ENCODE results near the gene AMFR. TPM values are rescaled to one million over a fixed set of nuclear protein-coding genes. Genes with fewer than 3 reads are reported as not detected.

The AMFR gene
- polyA plus RNA-seq, 1 donor (not counting 4 experiments of a cell fraction or from before 2014, with no cell fraction given), result 36.9 TPM

DNA sequence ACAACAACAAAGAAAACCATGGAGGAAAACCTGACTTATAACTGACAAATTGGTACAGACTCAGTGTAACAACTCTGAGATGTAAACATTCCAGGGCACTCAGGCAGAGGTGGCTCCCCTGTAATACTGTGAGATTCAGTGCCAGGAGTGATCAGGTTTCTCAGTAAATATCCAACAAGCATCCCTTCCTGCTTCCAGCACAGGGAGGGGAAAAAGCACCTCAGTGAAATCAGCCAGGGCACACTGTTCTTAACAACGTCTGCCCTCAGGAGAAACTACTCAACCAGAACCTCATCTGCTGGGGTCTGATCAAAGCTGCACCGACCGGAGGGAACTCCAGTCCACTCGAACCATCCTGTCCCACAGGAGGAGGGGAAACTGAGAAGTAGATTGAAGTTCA lies 52.3 kb downstream of the AMFR start:
- dilution Hi-C loops (cut with MboI; ENCODE audit: extremely low pct_ligation_motif_present, low sequenced_read_pairs), result no loop called here
- DNase-seq (ENCODE audit: low read depth, low spot score) (no peak), FAIRE-seq (no peak)
- Histone ChIP-seq H3K36me3 (ENCODE audit: control insufficient read depth in 2 of 2, extremely low read depth in 1 of 2, insufficient read depth in 2 of 2, low read length in 2 of 2) (peaks cover under 1% of the 10 kb centered on the region in 2 experiments), H3K4me3 (ENCODE audit: control insufficient read depth in 2 of 3, extremely low read depth in 1 of 3, insufficient read depth in 2 of 3, low read depth in 1 of 3, low read length in 3 of 3) (no peak overlapping the region), H3K9me3 (ENCODE audit: control insufficient read depth, low read depth, low read length) (no peaks in the 10 kb centered on the region), H3K79me2 (ENCODE audit: control insufficient read depth, insufficient read depth, low read length) (no peaks in the 10 kb centered on the region), H3K9ac (ENCODE audit: control insufficient read depth, extremely low read depth, insufficient read depth, low read length) (no peak overlapping the region), H4K20me1 (ENCODE audit: control insufficient read depth, extremely low read depth, insufficient read depth, low read length) (no peaks in the 10 kb centered on the region), H3K27me3 (ENCODE audit: control insufficient read depth, extremely low read depth, insufficient read depth, low read length) (no peaks in the 10 kb centered on the region), H3K9me1 (ENCODE audit: control insufficient read depth, extremely low read depth, insufficient read depth, low read length) (peaks cover 4% of the 10 kb centered on the region), H3K4me1 (ENCODE audit: control insufficient read depth, extremely low read depth, insufficient read depth, low read length) (peaks cover 17% of the 10 kb centered on the region), H3K4me2 (ENCODE audit: control insufficient read depth, extremely low read depth, insufficient read depth, low read depth, low read length) (no peak overlapping the region), H3K27ac (ENCODE audit: control insufficient read depth, insufficient read depth, low read length) (no peak overlapping the region), H2AFZ (ENCODE audit: control insufficient read depth, low read length) (no peak overlapping the region)
- TF ChIP-seq, protein P1, sequence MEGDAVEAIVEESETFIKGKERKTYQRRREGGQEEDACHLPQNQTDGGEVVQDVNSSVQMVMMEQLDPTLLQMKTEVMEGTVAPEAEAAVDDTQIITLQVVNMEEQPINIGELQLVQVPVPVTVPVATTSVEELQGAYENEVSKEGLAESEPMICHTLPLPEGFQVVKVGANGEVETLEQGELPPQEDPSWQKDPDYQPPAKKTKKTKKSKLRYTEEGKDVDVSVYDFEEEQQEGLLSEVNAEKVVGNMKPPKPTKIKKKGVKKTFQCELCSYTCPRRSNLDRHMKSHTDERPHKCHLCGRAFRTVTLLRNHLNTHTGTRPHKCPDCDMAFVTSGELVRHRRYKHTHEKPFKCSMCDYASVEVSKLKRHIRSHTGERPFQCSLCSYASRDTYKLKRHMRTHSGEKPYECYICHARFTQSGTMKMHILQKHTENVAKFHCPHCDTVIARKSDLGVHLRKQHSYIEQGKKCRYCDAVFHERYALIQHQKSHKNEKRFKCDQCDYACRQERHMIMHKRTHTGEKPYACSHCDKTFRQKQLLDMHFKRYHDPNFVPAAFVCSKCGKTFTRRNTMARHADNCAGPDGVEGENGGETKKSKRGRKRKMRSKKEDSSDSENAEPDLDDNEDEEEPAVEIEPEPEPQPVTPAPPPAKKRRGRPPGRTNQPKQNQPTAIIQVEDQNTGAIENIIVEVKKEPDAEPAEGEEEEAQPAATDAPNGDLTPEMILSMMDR (optimal IDR thresholded peaks at IDR 0.05 in 1 of 3, IDR thresholded peaks at IDR 0.05 in 1 of 3, conservative IDR thresholded peaks at IDR 0.05 in 1 of 3; ENCODE audit: extremely low read depth in 1 of 3, insufficient read depth in 2 of 3, low read length in 3 of 3), result no peak
- no peak for TF ChIP-seq EZH2 (IDR thresholded peaks at IDR 0.05; ENCODE audit: low read length)

DNA sequence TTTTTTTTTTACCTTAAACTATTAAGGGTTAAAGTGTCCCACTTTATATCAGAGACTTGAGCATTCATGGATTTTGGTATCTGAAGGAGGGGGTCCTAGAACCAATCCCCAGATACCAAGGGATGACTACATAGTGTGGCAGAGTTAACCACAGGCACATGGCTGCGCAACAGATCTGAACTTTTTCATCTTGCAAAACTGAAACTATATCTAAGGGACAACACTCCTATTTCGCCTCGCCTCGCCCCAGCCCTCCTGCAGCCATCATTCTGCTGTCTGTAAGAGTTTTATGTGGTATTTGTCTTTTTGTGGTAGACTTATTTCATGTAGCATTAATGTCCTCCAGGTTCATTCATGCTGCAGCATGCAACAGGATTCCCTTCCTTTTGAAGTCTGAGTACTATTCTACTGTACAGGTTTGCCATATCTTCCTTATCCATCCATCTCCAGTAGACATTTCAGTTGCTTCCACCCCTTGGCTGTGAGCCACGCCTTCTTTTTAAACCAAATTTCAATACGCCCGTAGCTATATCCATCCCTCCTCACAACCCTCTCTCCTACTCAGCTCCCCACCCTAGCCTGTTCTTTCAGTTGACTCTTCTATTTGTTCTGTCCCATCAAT lies 53.2 kb downstream of the AMFR start:
- H2AFZ ChIP-seq (ENCODE audit: control insufficient read depth, low read length), result no peak overlapping the region
- H3K9me3 ChIP-seq (ENCODE audit: control insufficient read depth, low read depth, low read length), result no peaks in the 10 kb centered on the region
- H3K27ac ChIP-seq (ENCODE audit: control insufficient read depth, insufficient read depth, low read length), result no peak overlapping the region
- FAIRE-seq, result no peak
- no peaks in the 10 kb centered on the region for H3K27me3 ChIP-seq (ENCODE audit: control insufficient read depth, extremely low read depth, insufficient read depth, low read length)
- peaks cover 17% of the 10 kb centered on the region for H3K4me1 ChIP-seq (ENCODE audit: control insufficient read depth, extremely low read depth, insufficient read depth, low read length)
- no peaks in the 10 kb centered on the region for H4K20me1 ChIP-seq (ENCODE audit: control insufficient read depth, extremely low read depth, insufficient read depth, low read length)
- peaks cover 6 to 7% of the 10 kb centered on the region in 2 experiments for H3K36me3 ChIP-seq (ENCODE audit: control insufficient read depth in 2 of 2, extremely low read depth in 1 of 2, insufficient read depth in 2 of 2, low read length in 2 of 2)
- TF ChIP-seq, protein P1 (optimal IDR thresholded peaks at IDR 0.05 in 1 of 3, IDR thresholded peaks at IDR 0.05 in 1 of 3, conservative IDR thresholded peaks at IDR 0.05 in 1 of 3; ENCODE audit: extremely low read depth in 1 of 3, insufficient read depth in 2 of 3, low read length in 3 of 3), result no peak
- TF ChIP-seq EZH2 (IDR thresholded peaks at IDR 0.05; ENCODE audit: low read length), result no peak
- peak overlapping the region; percentile 39 for H3K4me2 ChIP-seq (ENCODE audit: control insufficient read depth, extremely low read depth, insufficient read depth, low read depth, low read length)
- no peak for DNase-seq (ENCODE audit: low read depth, low spot score)
- H3K79me2 ChIP-seq (ENCODE audit: control insufficient read depth, insufficient read depth, low read length), result no peaks in the 10 kb centered on the region
- no peak overlapping the region for H3K9ac ChIP-seq (ENCODE audit: control insufficient read depth, extremely low read depth, insufficient read depth, low read length)
- no peak overlapping the region for H3K4me3 ChIP-seq (ENCODE audit: control insufficient read depth in 2 of 3, extremely low read depth in 1 of 3, insufficient read depth in 2 of 3, low read depth in 1 of 3, low read length in 3 of 3)
- dilution Hi-C loops (cut with MboI; ENCODE audit: extremely low pct_ligation_motif_present, low sequenced_read_pairs), result no loop called here
- H3K9me1 ChIP-seq (ENCODE audit: control insufficient read depth, extremely low read depth, insufficient read depth, low read length), result peaks cover 4% of the 10 kb centered on the region

Data from keratinocyte (primary cell).